ENCODE data around the gene PDE8A. TPM values are rescaled to one million over a fixed set of nuclear protein-coding genes. Genes with fewer than 3 reads are reported as not detected.

The PDE8A gene
- total and polyA plus RNA-seq, 2 donors (not counting 3 experiments of a cell fraction or from before 2014, with no cell fraction given): 21.3 to 45.7 TPM

DNA sequence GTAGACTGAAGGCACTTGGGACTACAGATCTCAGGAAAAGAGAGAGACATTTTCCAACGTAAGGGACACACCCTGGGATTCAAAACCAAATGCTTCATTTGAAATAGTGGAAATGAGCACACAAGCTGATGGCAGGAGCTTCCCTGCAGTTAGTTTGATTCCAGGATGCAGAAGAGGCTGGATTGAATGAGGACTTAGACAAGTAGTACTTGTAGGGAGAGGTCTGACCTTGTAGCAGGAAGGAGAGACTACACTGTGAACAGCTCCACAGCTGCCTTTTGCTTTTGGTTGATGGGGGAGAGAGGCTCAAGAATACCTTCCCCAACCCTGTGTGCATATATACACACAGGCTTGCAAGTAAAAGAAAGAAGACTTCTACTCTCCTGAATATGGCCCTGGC, 51.5 kb downstream of the PDE8A start:
- DNase-seq (ENCODE audit: low read depth, low spot score) (no peak), FAIRE-seq (no peak)
- H3K9ac ChIP-seq (replicated peaks; ENCODE audit: extremely low read depth, insufficient read depth, low read length): no peak overlapping the region
- no peak overlapping the region for H3K4me3 ChIP-seq (replicated peaks in 1 of 3; ENCODE audit: insufficient read depth in 1 of 3, low read depth in 1 of 3, low read length in 3 of 3)
- ChIA-PET POLR2A (no interaction called here), CTCF (interaction anchor here (0.9 to 1.3 kb wide), 3 partner anchors 9 to 78 kb away, joined by 3 to 4 read pairs (median 4); no protein-coding TSS in a partner anchor)
- H2AFZ ChIP-seq (ENCODE audit: low read depth, low read length): no peak overlapping the region
- H3K79me2 ChIP-seq (ENCODE audit: control insufficient read depth, insufficient read depth, low read length): peaks cover 25% of the 10 kb centered on the region
- intact Hi-C loops (cut with micrococcal nuclease) (no loop called here), dilution Hi-C loops (cut with MboI; ENCODE audit: extremely low pct_ligation_motif_present, low sequenced_read_pairs) (no loop called here)
- H3K27ac ChIP-seq (ENCODE audit: insufficient read depth, low read depth, low read length): no peak overlapping the region
- H3K4me2 ChIP-seq (ENCODE audit: insufficient read depth, low read length): no peak overlapping the region
- no TSS peak for BruUV-seq (replicated peaks)
- H3K9me3 ChIP-seq (replicated peaks; ENCODE audit: control insufficient read depth, insufficient read depth, low read length): no peaks in the 10 kb centered on the region
- no peaks in the 10 kb centered on the region for H4K20me1 ChIP-seq (replicated peaks; ENCODE audit: control insufficient read depth, extremely low read depth, insufficient read depth, low read length)
- no peak for TF ChIP-seq POLR2AphosphoS5 (IDR thresholded peaks at IDR 0.05; ENCODE audit: insufficient read depth, low read depth, low read length)
- no peak for TF ChIP-seq GATA2 (IDR thresholded peaks at IDR 0.05; ENCODE audit: insufficient read depth, insufficient read length, low read depth, low read length)
- TF ChIP-seq, protein P1, sequence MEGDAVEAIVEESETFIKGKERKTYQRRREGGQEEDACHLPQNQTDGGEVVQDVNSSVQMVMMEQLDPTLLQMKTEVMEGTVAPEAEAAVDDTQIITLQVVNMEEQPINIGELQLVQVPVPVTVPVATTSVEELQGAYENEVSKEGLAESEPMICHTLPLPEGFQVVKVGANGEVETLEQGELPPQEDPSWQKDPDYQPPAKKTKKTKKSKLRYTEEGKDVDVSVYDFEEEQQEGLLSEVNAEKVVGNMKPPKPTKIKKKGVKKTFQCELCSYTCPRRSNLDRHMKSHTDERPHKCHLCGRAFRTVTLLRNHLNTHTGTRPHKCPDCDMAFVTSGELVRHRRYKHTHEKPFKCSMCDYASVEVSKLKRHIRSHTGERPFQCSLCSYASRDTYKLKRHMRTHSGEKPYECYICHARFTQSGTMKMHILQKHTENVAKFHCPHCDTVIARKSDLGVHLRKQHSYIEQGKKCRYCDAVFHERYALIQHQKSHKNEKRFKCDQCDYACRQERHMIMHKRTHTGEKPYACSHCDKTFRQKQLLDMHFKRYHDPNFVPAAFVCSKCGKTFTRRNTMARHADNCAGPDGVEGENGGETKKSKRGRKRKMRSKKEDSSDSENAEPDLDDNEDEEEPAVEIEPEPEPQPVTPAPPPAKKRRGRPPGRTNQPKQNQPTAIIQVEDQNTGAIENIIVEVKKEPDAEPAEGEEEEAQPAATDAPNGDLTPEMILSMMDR (IDR thresholded peaks at IDR 0.05; ENCODE audit: extremely low read depth in 1 of 2, insufficient read depth in 1 of 2, low read depth in 1 of 2, low read length in 2 of 2): no peak
- peaks cover 40% of the 10 kb centered on the region for H3K4me1 ChIP-seq (ENCODE audit: control insufficient read depth, extremely low read depth, insufficient read depth, low read length)
- no peaks in the 10 kb centered on the region for H3K36me3 ChIP-seq (ENCODE audit: control insufficient read depth in 2 of 2, extremely low read depth in 1 of 2, insufficient read depth in 2 of 2, low read length in 2 of 2)
- no peaks in the 10 kb centered on the region for H3K9me1 ChIP-seq (replicated peaks; ENCODE audit: control insufficient read depth, extremely low read depth, insufficient read depth, low read length)
- H3K27me3 ChIP-seq (ENCODE audit: control insufficient read depth in 2 of 2, insufficient read depth in 2 of 2, low read length in 2 of 2): no peaks in the 10 kb centered on the region

DNA sequence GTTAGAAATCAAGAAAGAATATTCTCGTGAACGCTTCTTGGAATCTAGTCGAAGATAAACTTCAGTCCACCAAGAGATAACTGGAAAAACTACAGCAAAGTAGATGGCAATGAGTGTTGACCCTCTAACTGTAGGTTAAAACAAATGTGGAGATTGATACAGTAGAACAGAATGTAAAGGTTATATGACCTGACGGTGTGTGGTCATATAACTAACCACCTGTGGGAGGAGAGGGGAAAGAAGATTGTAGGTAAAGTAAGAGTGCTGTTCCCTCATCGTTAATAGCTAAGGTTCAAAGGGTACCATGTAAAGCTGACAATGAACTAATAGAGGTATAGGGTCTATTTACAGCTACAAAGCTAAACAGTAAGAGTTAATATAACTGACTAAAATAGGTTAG, 52.6 kb downstream of the PDE8A start:
- Histone ChIP-seq H3K36me3 (ENCODE audit: control insufficient read depth in 2 of 2, extremely low read depth in 1 of 2, insufficient read depth in 2 of 2, low read length in 2 of 2) (no peaks in the 10 kb centered on the region), H4K20me1 (replicated peaks; ENCODE audit: control insufficient read depth, extremely low read depth, insufficient read depth, low read length) (no peaks in the 10 kb centered on the region), H3K9me1 (replicated peaks; ENCODE audit: control insufficient read depth, extremely low read depth, insufficient read depth, low read length) (no peaks in the 10 kb centered on the region), H3K4me2 (ENCODE audit: insufficient read depth, low read length) (no peak overlapping the region), H3K79me2 (ENCODE audit: control insufficient read depth, insufficient read depth, low read length) (peaks cover 19% of the 10 kb centered on the region), H3K27me3 (ENCODE audit: control insufficient read depth in 2 of 2, insufficient read depth in 2 of 2, low read length in 2 of 2) (no peaks in the 10 kb centered on the region), H3K9ac (replicated peaks; ENCODE audit: extremely low read depth, insufficient read depth, low read length) (no peak overlapping the region), H3K9me3 (replicated peaks; ENCODE audit: control insufficient read depth, insufficient read depth, low read length) (no peaks in the 10 kb centered on the region), H3K4me3 (replicated peaks in 1 of 3; ENCODE audit: insufficient read depth in 1 of 3, low read depth in 1 of 3, low read length in 3 of 3) (no peak overlapping the region), H2AFZ (ENCODE audit: low read depth, low read length) (no peak overlapping the region), H3K27ac (ENCODE audit: insufficient read depth, low read depth, low read length) (no peak overlapping the region), H3K4me1 (ENCODE audit: control insufficient read depth, extremely low read depth, insufficient read depth, low read length) (peaks cover 33% of the 10 kb centered on the region)
- no peak for DNase-seq (ENCODE audit: low read depth, low spot score)
- ChIA-PET CTCF (interaction anchor here (1.3 kb wide), 1 partner anchor 79 kb away, joined by 4 read pairs; no protein-coding TSS in a partner anchor), POLR2A (no interaction called here)
- intact Hi-C loops (cut with micrococcal nuclease): no loop called here
- TF ChIP-seq POLR2A (IDR thresholded peaks at IDR 0.05; ENCODE audit: low read depth, low read length) (no peak), JUN (IDR thresholded peaks at IDR 0.05; ENCODE audit: borderline replicate concordance, insufficient read depth, insufficient read length, low read depth) (no peak), GATA2 (IDR thresholded peaks at IDR 0.05; ENCODE audit: insufficient read depth, insufficient read length, low read depth, low read length) (no peak), POLR2AphosphoS5 (IDR thresholded peaks at IDR 0.05; ENCODE audit: insufficient read depth, low read depth, low read length) (no peak), MYC (IDR thresholded peaks at IDR 0.05; ENCODE audit: low read depth, low read length) (no peak), FOS (IDR thresholded peaks at IDR 0.05; ENCODE audit: borderline replicate concordance, insufficient read depth, low read length) (no peak), EZH2 (IDR thresholded peaks at IDR 0.05; ENCODE audit: borderline replicate concordance, low read depth, low read length, severe bottlenecking) (no peak)
- TF ChIP-seq, protein P2, sequence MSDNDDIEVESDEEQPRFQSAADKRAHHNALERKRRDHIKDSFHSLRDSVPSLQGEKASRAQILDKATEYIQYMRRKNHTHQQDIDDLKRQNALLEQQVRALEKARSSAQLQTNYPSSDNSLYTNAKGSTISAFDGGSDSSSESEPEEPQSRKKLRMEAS (IDR thresholded peaks at IDR 0.05; ENCODE audit: insufficient read depth, insufficient read length): no peak
- TF ChIP-seq, protein P1 (IDR thresholded peaks at IDR 0.05; ENCODE audit: extremely low read depth in 1 of 2, insufficient read depth in 1 of 2, low read depth in 1 of 2, low read length in 2 of 2): no peak
- FAIRE-seq: no peak
- no TSS peak for BruUV-seq (replicated peaks)
- dilution Hi-C loops (cut with MboI; ENCODE audit: extremely low pct_ligation_motif_present, low sequenced_read_pairs): no loop called here
